Measurements from ENCODE around the gene NUP210L. TPM values are rescaled to one million over a fixed set of nuclear protein-coding genes. Genes with fewer than 3 reads are reported as not detected.

The NUP210L gene
- not detected in 2 replicates for total RNA-seq

GRCh38 chr1:154154534-154155191 lies at the start of gene NUP210L:
NUP210L (minus strand) TSS chr1:154155073.

GRCh38 chr1:154191990-154192461 lies 37.2 kb upstream of the NUP210L start, which contains the start of gene TPM3:
TPM3 (minus strand) TSS chr1:154192100; CDS start chr1:154192018, 82 bp downstream.

GRCh38 chr1:153990468-153991150 lies 164.3 kb downstream of the NUP210L start, which contains the start of gene RPS27:
RPS27 (plus strand) TSS chr1:153990762; CDS start chr1:153990797, 35 bp downstream.

GRCh38 chr1:153985941-153986761 lies 168.7 kb downstream of the NUP210L start, which contains the start of gene RAB13:
RAB13 (minus strand) TSS chr1:153986339; CDS start chr1:153986236, 103 bp downstream.

GRCh38 chr1:153977250-153978240 lies 177.3 kb downstream of the NUP210L start, which contains the start of gene JTB:
JTB (minus strand) TSS chr1:153977674; CDS start chr1:153977252, 422 bp downstream.

GRCh38 chr1:153967107-153967999 lies 187.5 kb downstream of the NUP210L start, which contains the start of gene CREB3L4:
CREB3L4 (plus strand) TSS chr1:153967902; CDS start chr1:153968526, 624 bp downstream.

GRCh38 chr1:153963030-153963849 lies 191.6 kb downstream of the NUP210L start, which contains the start of gene SLC39A1:
SLC39A1 (minus strand) TSS chr1:153963537; CDS start chr1:153962715, 822 bp downstream.

GRCh38 chr1:153958111-153958960 lies 196.5 kb downstream of the NUP210L start, which contains the start of gene CRTC2:
CRTC2 (minus strand) TSS chr1:153958612; CDS start chr1:153958497, 115 bp downstream.

GRCh38 chr1:153946622-153947241 lies 208.1 kb downstream of the NUP210L start, which contains the start of gene DENND4B:
DENND4B (minus strand) TSS chr1:153946718; CDS start chr1:153944374, 2,344 bp downstream.

Other genes with a start within 250 kb of the NUP210L start
- gene GATAD2B, start 232.1 kb downstream of the NUP210L start, total RNA-seq = 4.2 and 8.8 TPM in 2 replicates
- 16.4 and 17.9 TPM in 2 replicates for gene DENND4B, start 208.4 kb downstream of the NUP210L start, total RNA-seq
- gene CRTC2, start 196.5 kb downstream of the NUP210L start, total RNA-seq = 11.1 and 15.9 TPM in 2 replicates
- 92.6 and 96.6 TPM in 2 replicates for gene SLC39A1, start 191.5 kb downstream of the NUP210L start, total RNA-seq
- gene CREB3L4, start 187.2 kb downstream of the NUP210L start, total RNA-seq = 9.4 and 12.8 TPM in 2 replicates
- 191 and 223 TPM in 2 replicates for gene JTB, start 177.4 kb downstream of the NUP210L start, total RNA-seq
- gene RAB13, start 168.7 kb downstream of the NUP210L start, total RNA-seq = 23.6 and 34.6 TPM in 2 replicates
- gene RPS27, start 164.3 kb downstream of the NUP210L start, total RNA-seq = 2,325 and 2,353 TPM in 2 replicates
- gene TPM3, start 37.0 kb upstream of the NUP210L start, total RNA-seq = 358 and 470 TPM in 2 replicates
- gene CFAP141, start 51.3 kb upstream of the NUP210L start, total RNA-seq = not detected in 2 replicates
- 58.8 and 82.0 TPM in 2 replicates for gene UBAP2L, start 65.9 kb upstream of the NUP210L start, total RNA-seq
- 108 and 114 TPM in 2 replicates for gene HAX1, start 117.6 kb upstream of the NUP210L start, total RNA-seq
- 0.78 and 1.2 TPM in 2 replicates for gene AQP10, start 166.0 kb upstream of the NUP210L start, total RNA-seq
- 15.3 and 26.4 TPM in 2 replicates for gene ATP8B2, start 170.5 kb upstream of the NUP210L start, total RNA-seq